Left renal cortex interstitium (tissue), 4 donors: ENCODE measurements around the gene ARHGEF25. TPM values are rescaled to one million over a fixed set of nuclear protein-coding genes. Genes with fewer than 3 reads are reported as not detected.
"Not testable (repeated sequence)": the region's sequence is repeated elsewhere in the genome, so short reads cannot be mapped to it uniquely, and the experiment has no call there.

Experiments used
- DNase-seq, 4 donors: peaks; one replicate each; pipeline ENCODE4 v3.0.0-alpha.2; 2013; ENCODE audit warnings: low read depth in 4 of 4, low spot score in 2 of 4, missing footprints in 1 of 4
- polyA plus RNA-seq, 4 donors: library from polyadenylated mRNA; unstranded; fragments of 120-200 nt; gene quantifications; one replicate each; pipeline ENCODE4 v1.2.1, GENCODE V29; 2013; ENCODE audit not compliant: insufficient read length in 4 of 4

The ARHGEF25 gene
- polyA plus RNA-seq, 4 donors = 29.2 to 38.3 (median 34.6) TPM

DNA sequence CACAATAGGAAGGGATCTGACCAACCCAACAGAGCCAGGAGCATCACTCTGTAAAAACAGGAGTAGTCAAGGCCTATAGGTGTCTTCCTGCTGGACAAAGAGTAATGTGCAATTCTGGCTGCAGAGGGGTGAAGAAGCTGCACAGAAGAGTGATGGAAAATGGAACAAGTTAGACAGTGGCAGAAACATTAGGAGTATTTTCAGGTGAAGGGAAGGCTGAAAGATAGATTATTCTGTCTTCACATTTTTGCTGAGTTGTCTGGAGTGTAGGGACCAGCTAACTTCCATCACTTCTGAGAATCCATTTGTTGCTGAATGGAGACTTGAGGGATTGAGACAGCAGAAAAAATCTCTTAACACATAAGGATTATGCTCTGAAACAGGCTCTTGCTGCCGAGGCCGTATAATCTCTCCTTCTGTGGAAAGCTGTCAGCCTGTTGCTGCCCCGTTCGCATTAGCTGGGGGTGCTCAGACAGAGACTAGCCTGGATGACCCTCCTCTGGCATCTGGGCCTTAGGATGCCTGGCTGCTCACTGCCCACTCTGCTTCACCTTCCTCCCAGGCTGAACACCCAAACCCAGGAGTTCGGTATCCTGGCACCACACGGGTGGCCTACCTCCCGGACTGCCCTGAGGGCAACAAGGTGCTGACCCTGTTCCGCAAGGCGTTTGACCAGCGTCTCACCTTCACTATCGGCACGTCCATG is 3.1 kb upstream of the ARHGEF25 start:
- DNase-seq = no peak

DNA sequence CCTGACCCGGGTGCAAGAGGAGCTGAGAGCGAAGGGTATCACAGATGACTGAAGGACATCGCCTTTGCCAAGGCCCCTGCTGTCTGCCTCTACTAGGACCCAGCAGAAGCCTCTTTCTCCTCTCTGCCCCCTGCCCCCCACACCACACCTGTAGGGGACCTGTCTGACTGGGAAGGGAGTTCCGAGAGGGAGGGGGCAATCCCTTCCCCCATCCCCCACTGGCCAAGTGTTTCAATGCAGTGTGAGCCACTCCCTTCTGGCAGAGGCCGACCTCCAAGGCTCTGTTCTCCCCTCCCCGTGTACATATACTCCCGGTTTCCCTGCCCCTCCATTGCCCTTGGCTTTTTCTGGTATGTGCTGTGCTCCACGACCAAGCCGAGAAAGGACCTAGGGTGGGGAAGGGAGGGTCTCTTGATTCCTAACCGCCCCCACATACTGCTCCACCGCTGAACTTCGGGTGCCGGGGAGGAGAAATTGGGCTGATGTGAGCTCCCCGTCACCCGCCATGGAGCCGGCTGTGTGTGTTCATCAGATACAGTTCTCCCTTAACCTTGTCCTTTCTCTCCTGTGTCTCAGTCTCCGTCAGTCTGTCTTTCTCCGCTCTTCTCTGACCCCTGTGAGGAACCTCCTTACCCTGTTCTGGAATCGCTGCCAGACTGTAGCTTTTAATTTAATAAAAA is 2.0 kb upstream of the ARHGEF25 start:
- DNase-seq = no peak

DNA sequence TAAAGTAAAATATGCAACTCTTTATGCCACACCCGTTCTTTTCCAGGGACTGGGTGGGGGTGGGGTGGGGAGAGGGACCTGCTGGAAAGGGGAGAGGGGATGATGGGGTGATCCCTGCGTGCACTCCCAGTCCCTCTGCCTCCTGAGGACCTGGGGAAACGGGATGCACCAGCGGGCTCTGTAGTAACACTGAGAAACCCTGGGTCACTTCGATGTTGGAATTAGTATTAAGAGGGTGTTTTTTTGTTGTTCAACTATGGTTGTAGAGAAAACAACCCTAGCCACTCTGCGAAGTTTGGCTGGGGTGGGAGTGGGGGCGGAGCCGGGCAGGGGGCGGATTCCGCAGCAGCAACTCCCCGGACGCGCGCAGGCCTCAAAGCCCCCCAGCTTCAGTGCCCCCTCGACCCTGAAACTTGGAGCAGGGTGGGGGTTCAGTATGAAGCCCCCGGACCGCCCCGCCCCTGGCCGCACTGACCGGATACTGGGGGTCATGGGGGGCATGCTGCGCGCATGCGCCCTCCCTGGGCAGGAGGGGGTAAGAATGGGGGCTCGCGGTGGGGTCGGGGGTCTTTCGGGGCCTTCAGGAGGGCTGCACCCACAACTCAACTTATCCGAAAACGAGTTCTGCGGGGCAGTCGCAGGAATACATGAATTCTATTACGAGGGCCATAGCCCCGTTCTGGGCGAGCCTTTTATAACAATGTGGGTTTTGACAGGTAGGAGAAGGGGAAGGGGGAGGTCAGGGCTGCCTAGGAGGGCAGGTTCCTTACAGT is 1.3 kb upstream of the ARHGEF25 start:
- DNase-seq = no peak

- no peak for DNase-seq
These were observed 604 bp upstream of the ARHGEF25 start for GRCh38 chr12:57610554-57611107.

DNA sequence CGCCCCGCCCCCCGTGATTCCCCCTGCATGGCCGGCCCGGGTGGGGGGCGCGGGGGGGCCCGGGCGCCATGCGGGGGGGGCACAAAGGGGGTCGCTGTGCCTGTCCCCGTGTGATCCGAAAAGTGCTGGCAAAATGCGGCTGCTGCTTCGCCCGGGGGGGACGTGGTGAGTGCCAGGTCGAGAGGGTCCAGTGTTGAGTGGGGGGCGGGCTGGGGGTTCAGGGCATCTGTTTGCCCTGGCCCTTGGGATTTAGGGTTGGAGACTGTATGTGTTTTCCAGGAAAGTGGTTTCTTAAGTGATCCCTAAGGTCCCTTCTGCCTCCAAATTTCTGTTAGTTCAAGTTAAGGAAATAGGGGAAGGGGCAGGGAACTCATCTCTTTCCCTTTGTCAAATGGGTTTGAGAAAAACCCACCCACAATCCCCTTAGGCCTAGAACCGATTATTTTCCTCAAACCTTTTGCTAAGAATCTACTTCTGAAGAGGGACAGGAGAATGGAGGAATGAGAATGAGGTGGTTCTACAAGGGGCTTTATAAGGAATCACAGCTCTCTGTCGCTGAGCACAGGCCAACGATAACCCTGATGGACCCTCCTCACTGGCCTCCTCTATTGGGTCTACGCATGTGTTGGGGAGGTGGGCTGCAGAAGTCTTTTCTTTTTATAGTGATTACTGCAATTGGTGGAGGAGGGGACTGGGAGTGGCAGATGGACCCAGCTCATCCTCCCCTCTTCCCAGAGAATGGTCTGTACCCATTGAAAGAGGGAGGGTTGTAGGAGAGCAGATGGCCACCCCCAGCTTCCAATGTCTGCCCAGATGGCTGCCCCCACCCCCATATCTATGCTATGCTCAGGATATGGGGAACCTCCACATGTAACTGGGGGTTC is 834 bp downstream of the ARHGEF25 start:
- no peak for DNase-seq

- no peak for DNase-seq
These were observed 1.6 kb downstream of the ARHGEF25 start for GRCh38 chr12:57612711-57613426.

DNA sequence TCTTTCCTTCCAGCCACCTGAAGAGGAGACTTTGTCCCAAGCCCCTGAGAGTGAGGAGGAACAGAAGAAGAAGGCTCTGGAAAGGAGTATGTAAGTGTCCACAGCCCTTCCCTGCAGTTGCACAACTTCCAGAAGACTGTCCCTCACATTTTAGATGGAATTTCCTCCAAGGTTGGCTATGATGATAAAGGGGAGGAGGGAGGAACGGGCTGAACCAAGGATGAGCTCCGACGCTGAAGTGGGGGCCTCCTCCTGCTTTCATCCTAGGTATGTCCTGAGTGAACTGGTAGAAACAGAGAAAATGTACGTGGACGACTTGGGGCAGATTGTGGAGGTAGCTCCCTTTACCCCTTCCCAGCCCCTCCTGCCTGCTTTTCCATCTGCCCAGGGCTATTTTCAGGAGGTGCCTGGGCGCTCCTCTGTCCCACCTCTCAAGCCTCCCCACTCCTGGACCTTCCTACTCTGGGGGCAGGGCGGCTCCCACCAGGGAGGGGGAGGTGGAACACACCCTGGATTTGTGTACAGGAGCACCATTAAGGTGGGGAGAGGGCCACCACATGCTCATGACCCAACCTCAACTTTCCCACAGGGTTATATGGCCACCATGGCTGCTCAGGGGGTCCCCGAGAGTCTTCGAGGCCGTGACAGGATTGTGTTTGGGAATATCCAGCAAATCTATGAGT is 2.3 kb downstream of the ARHGEF25 start:
- no peak for DNase-seq

DNA sequence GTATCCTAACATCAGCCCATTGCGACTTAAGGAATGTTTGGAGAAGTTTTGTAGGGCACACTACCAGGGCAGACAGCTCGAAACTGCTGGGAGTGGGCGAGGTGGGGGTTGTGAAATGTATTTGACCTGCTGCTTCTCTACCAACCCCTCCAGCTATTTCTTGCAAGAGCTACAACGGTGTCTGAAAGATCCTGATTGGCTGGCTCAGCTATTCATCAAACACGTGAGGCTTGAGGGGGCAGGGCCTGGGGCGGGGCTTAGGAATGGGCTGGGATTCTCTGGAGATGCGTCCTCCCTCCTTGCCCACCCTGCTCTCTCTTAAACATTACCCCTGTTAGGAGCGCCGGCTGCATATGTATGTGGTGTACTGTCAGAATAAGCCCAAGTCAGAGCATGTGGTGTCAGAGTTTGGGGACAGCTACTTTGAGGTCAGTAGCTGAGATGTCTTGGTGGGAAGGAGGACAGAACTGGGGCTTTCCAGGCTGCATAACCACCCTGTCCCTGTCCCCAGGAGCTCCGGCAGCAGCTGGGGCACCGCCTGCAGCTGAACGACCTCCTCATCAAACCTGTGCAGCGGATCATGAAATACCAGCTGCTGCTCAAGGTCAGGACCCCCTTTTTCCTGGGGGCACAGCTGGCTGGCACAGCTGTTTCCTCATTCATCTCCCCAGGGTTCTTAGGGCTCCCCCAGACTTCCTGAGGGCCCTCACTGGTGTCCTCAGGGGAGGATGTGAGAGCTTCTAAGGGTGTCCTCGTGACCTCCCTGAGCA is 3.1 kb downstream of the ARHGEF25 start:
- no peak for DNase-seq

- DNase-seq = no peak
These were observed 3.8 kb downstream of the ARHGEF25 start for GRCh38 chr12:57614948-57615500.

GRCh38 chr12:57615637-57616036 is 4.4 kb downstream of the ARHGEF25 start:
- no peak for DNase-seq

DNA sequence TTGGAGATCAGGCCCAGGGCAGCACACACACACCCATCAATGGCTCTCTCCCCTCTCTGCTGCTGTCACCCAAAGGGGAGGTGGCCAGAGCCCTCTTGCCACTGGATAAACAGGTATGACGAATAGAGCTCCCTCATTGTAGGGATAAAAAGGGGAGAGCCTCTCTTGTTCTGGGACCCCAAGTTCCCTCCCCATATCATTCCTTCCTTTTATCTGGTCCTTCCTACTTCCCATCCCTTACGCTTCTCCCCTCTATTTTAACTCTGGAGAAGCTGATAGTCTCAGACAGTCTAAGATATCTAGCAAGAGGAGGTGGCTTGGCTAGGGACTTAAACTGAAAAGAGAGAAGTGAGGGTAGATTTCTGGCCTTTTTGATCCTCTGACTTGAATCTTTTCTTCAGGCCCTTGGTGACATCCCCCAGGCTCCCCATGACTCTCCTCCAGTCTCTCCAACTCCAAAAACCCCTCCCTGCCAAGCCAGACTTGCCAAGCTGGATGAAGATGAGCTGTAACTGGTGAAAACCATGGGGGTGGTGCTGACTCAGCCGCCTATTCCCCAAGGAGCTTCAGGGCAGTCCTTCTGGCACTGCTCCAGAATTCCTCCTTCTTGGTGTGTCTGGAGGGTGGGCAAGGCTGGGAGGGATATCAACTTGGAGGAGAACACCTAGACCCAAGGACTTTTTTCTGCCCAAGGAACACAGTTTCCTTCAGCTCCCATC is 5.3 kb downstream of the ARHGEF25 start:
- no peak for DNase-seq

GRCh38 chr12:57617942-57618341 is 6.7 kb downstream of the ARHGEF25 start:
- DNase-seq = no peak

GRCh38 chr12:57618431-57618830 is 7.2 kb downstream of the ARHGEF25 start:
- not testable (repeated sequence) for DNase-seq

GRCh38 chr12:57618966-57619433 is 7.8 kb downstream of the ARHGEF25 start:
- no peak for DNase-seq

DNA sequence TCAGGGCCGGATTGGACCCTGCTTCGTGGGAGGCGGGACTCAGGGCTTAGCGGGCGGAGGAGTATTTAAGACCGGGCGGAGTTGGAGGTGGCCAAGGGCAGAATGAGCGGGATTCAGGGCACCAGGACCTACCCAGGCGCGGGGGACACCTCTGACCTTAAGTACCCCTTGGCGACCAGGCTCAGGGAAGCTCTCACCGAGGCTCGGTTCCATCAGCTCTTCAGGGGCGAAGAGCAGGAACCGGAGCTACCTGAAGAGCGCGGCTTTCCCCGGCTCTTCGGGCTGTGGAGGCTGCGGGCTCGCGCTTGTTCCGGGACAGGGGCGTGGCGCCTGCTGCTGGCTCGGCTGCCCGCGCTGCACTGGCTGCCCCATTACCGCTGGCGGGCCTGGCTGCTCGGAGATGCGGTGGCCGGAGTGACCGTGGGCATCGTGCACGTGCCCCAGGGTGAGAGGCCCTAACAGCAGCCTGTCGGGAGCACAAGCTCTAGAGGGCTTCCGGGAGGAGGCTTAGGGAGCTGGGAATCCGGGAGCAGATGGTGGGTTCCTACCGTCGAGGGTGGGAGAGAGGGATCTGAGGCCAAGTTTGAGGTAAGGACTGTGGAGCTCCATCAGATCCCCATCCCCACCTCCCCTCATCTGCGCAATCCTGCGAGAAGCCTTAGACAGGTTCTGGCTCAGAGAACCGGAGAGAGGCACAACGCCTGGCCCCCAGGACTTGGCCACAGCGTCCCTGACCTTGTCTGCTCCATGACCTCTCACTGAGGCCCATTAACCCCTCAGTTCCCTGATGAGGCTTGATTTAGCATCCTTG is 8.4 kb downstream of the ARHGEF25 start:
- DNase-seq = no peak

DNA sequence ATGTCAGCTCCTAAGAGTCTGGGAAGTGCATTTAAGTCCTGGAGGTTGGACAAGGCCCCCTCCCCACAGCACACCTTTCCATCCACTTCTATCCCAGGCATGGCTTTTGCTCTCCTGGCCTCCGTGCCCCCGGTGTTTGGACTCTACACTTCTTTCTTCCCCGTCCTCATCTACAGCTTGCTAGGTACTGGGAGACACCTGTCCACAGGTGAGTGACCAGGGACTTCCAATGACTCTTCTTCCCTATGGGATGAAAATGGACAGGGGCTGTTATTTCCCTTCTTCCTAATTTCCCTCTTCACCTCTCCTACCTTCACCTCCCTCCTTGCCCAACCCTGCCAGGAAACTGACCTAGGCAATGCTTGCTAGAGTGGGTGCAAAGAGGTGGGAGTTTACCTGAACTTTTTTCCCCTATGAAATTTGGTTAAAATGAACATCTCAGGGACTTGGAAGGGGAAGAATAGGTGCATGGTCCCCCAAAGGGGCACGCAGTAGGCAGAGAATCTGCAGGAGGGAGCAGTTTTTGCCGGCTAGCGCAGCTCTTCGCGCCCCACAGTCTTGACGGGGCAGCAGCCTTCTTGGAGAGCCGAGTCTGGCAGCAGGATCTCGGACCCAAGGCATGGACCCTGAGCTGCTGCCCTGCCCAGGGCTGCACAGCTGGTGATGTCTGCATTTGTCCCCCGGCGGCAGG is 9.2 kb downstream of the ARHGEF25 start:
- no peak for DNase-seq
